KMS-11 (cell line): ENCODE measurements around the gene MYO5C.

Experiments used
- H2AFZ ChIP-seq: fragments of 200-600 bp; sonication (generic); 2 replicates; pipeline ENCODE4 v1.6.1; 2016; ENCODE audit warnings: antibody characterized with exemption, mixed run types, low read depth
- H3K27ac ChIP-seq: fragments of 200-600 bp; sonication (generic); 2 replicates; pipeline ENCODE4 v1.6.1; 2016; ENCODE audit warnings: mild to moderate bottlenecking, mixed run types
- H3K27me3 ChIP-seq: fragments of 200-600 bp; sonication (generic); 2 replicates; pipeline ENCODE4 v1.6.1; 2017; ENCODE audit warnings: mild to moderate bottlenecking, low read depth, mixed run types, moderate library complexity; ENCODE audit not compliant: insufficient read depth
- H3K36me3 ChIP-seq: fragments of 200-600 bp; sonication (generic); 2 replicates; pipeline ENCODE4 v1.6.1; 2017; ENCODE audit warnings: mild to moderate bottlenecking, mixed run types; ENCODE audit not compliant: insufficient read depth
- H3K4me1 ChIP-seq: fragments of 200-600 bp; sonication (generic); 2 replicates; pipeline ENCODE4 v1.6.1; 2016; ENCODE audit warnings: mild to moderate bottlenecking, low read depth, mixed run types; ENCODE audit not compliant: poor library complexity, severe bottlenecking
- H3K4me2 ChIP-seq: fragments of 200-600 bp; sonication (generic); 2 replicates; pipeline ENCODE4 v1.7.0; 2016; ENCODE audit warnings: mild to moderate bottlenecking, mixed run types
- H3K4me3 ChIP-seq: fragments of 200-600 bp; sonication (generic); IDR thresholded peaks from 2 replicates; pipeline ENCODE4 v1.6.1; 2017; ENCODE audit warnings: low read depth, low read length, mixed read lengths; ENCODE audit not compliant: insufficient read depth
- H3K79me2 ChIP-seq: fragments of 200-600 bp; sonication (generic); 2 replicates; pipeline ENCODE4 v1.6.1; 2016; ENCODE audit warnings: low read depth, mixed run types; ENCODE audit not compliant: insufficient read depth
- H3K9ac ChIP-seq: fragments of 200-600 bp; sonication (generic); 2 replicates; pipeline ENCODE4 v1.6.1; 2016; ENCODE audit warnings: mild to moderate bottlenecking, mixed run types
- H4K20me1 ChIP-seq: fragments of 200-600 bp; sonication (generic); 2 replicates; pipeline ENCODE4 v1.6.1; 2016; ENCODE audit warnings: mild to moderate bottlenecking, mixed run types; ENCODE audit not compliant: insufficient read depth
- CTCF ChIP-seq: fragments of 200-600 bp; sonication (generic); conservative IDR thresholded peaks from 2 replicates; pipeline ENCODE4 v1.6.1; 2017; ENCODE audit warnings: low read depth, mild to moderate bottlenecking, antibody characterized with exemption, low read length, moderate library complexity, mixed read lengths

Gene MYO5C

DNA sequence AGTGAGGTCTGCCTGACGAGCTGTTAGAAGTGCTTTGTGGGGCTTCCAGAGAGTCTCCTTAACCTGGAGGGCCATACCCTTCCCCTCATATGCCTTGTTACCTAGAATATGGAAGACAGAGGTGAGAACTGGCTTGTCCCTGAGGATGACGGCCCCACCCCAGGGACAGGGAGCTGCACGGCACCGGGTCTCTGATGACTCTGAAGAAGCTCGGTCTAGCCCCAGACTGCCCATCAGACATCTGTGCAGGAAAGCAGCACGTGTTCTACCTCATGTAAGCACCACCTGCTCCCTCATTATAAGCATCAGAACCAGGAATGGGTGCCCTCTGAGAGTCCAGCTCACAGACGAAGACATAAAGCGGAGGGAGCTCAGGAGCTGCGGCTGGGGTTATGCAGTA, 18.0 kb downstream of the MYO5C start:
- H3K27me3 ChIP-seq: no peaks in the 10 kb centered on the region
- no peak overlapping the region for H2AFZ ChIP-seq
- H4K20me1 ChIP-seq: no peaks in the 10 kb centered on the region
- no peak for TF ChIP-seq CTCF
- H3K79me2 ChIP-seq: no peaks in the 10 kb centered on the region
- no peak overlapping the region for H3K4me2 ChIP-seq
- no peak overlapping the region for H3K4me3 ChIP-seq
- no peak overlapping the region for H3K9ac ChIP-seq
- H3K4me1 ChIP-seq: no peaks in the 10 kb centered on the region
- H3K36me3 ChIP-seq: no peaks in the 10 kb centered on the region
- no peak overlapping the region for H3K27ac ChIP-seq

GRCh38 chr15:52276256-52276770, 19.3 kb downstream of the MYO5C start:
- no peak overlapping the region for H3K4me3 ChIP-seq
- H3K4me2 ChIP-seq: no peak overlapping the region
- TF ChIP-seq CTCF: no peak
- H2AFZ ChIP-seq: no peak overlapping the region
- no peaks in the 10 kb centered on the region for H3K4me1 ChIP-seq
- H3K27ac ChIP-seq: no peak overlapping the region
- no peaks in the 10 kb centered on the region for H3K79me2 ChIP-seq
- H3K27me3 ChIP-seq: no peaks in the 10 kb centered on the region
- H3K36me3 ChIP-seq: no peaks in the 10 kb centered on the region
- H3K9ac ChIP-seq: no peak overlapping the region
- no peaks in the 10 kb centered on the region for H4K20me1 ChIP-seq

DNA sequence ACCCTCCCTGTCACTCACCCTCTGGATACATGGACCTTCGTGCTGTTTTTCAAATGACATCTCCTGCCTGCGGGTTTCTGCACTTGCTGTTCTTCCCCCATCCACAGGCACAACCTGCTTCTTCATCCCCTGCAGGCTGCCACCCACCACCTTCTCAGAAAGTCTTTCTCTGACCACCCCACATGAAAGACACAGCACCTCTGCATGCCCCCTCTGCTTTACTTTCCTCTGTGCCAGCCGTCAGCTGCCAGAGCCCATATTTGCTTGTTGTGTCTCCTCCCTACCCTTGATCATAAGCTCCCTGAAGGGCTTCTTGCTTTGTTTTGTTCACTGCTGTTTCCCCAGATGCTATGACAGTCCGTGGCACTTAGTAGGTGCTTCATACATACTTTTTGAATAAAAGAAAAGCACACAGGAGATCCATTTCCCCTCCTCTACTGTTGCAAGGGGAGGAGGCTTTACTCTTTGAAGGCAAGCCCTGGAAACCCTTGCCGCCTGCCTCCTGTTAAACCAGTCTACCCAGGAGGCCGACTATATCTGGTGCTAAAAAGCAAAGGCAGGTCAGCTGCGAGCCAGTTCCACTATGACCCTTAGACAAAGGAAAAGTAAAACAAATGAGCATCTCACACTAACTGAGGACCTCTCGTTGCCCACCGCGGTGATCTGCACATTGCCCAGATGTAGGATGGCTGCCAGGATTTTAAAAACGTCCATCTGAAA, 31.9 kb downstream of the MYO5C start:
- no peaks in the 10 kb centered on the region for H3K36me3 ChIP-seq
- TF ChIP-seq CTCF: no peak

DNA sequence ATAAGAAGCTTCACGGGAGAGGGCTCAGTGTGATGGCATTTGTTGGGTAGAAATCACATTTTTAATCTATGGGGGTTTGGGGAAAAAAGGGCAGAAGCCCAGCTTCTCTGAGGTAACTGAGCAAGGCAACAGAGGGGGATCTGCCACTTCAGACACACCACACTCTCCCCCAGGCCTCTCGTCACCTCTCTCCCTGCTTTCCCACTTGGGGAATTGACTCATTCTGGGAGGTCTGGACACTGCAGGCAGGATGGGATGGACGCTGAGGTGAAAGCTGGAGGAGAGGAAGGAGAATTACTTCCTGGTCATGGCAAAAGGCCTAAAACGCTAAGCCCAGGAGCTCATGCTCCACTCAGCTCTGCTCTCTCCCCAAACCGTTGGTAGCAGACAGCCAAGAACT, 33.2 kb downstream of the MYO5C start:
- Histone ChIP-seq H3K4me1 (peaks cover 39% of the 10 kb centered on the region), H4K20me1 (no peaks in the 10 kb centered on the region), H3K36me3 (no peaks in the 10 kb centered on the region), H2AFZ (peak overlapping the region; percentile 73), H3K4me2 (peak overlapping the region; percentile 83), H3K4me3 (no peak overlapping the region), H3K9ac (peak overlapping the region; percentile 58; the same call in 1 of the 2 replicates), H3K27me3 (no peaks in the 10 kb centered on the region), H3K79me2 (no peaks in the 10 kb centered on the region), H3K27ac (peak overlapping the region; percentile 90)
- TF ChIP-seq CTCF: no peak

More for the DNA sequence above, 31.9 kb downstream of the MYO5C start:
- peak overlapping the region; percentile 90; the same call in 1 of the 2 replicates for H3K27ac ChIP-seq
- no peaks in the 10 kb centered on the region for H3K27me3 ChIP-seq
- no peaks in the 10 kb centered on the region for H3K79me2 ChIP-seq
- no peak overlapping the region for H3K9ac ChIP-seq
- no peak overlapping the region for H2AFZ ChIP-seq
- peaks cover 27% of the 10 kb centered on the region for H3K4me1 ChIP-seq
- H3K4me3 ChIP-seq: no peak overlapping the region
- no peaks in the 10 kb centered on the region for H4K20me1 ChIP-seq
- no peak overlapping the region for H3K4me2 ChIP-seq
